HepG2 (cell line): ENCODE results near the gene NXT1.

Source experiments
- CTCF ChIP-seq: sonication (generic); formaldehyde crosslinking; IDR thresholded peaks from 2 replicates; pipeline ENCODE4 v1.5.0; 2020; ENCODE audit warnings: mild to moderate bottlenecking, missing genetic modification reagents, moderate library complexity
- FOSL2 ChIP-seq: sonication (generic); formaldehyde crosslinking; IDR thresholded peaks from 2 replicates; pipeline ENCODE4 v1.4.0; 2020; ENCODE audit warnings: missing genetic modification reagents
- GABPA ChIP-seq, 2 experiments: IDR thresholded peaks; 2 replicates each; pipeline ENCODE4 v1.6.1; 2011 to 2016; ENCODE audit warnings: low read depth in 2 of 2, low read length in 1 of 2, missing biosample characterization in 1 of 2, missing genetic modification characterization in 1 of 2
- MATR3 ChIP-seq: sonication (generic); formaldehyde crosslinking; IDR thresholded peaks from 2 replicates; pipeline ENCODE4 v1.4.0; 2020; ENCODE audit warnings: missing genetic modification reagents
- NFATC3 ChIP-seq: sonication (generic); formaldehyde crosslinking; IDR thresholded peaks from 2 replicates; pipeline ENCODE4 v1.5.1; 2020; ENCODE audit warnings: mild to moderate bottlenecking, missing genetic modification reagents
- NFE2L1 ChIP-seq: sonication (generic); formaldehyde crosslinking; IDR thresholded peaks from 2 replicates; pipeline ENCODE4 v1.4.0; 2020; ENCODE audit warnings: missing genetic modification reagents, mild to moderate bottlenecking, borderline replicate concordance
- SRF ChIP-seq: IDR thresholded peaks from 2 replicates; pipeline ENCODE4 v1.6.1; 2011; ENCODE audit warnings: mild to moderate bottlenecking, low read depth, low read length, moderate library complexity
- STAT5B ChIP-seq: sonication (generic); formaldehyde crosslinking; IDR thresholded peaks from 2 replicates; pipeline ENCODE4 v1.4.0; 2020; ENCODE audit warnings: missing genetic modification reagents
- THAP8 ChIP-seq: sonication (generic); formaldehyde crosslinking; IDR thresholded peaks from 2 replicates; pipeline ENCODE4 v1.5.1; 2020; ENCODE audit warnings: missing genetic modification reagents, mild to moderate bottlenecking, borderline replicate concordance
- ZFX ChIP-seq: sonication (generic); formaldehyde crosslinking; IDR thresholded peaks from 2 replicates; pipeline ENCODE4 v1.4.0; 2020; ENCODE audit warnings: mild to moderate bottlenecking, low read depth, missing genetic modification reagents, moderate library complexity
- TF ChIP-seq, protein P1 (sequence below): sonication (generic); formaldehyde crosslinking; IDR thresholded peaks from 2 replicates; pipeline ENCODE4 v1.4.0; 2020; ENCODE audit warnings: missing genetic modification reagents
- TF ChIP-seq, protein P2 (sequence below): sonication (generic); formaldehyde crosslinking; IDR thresholded peaks from 2 replicates; pipeline ENCODE4 v1.4.0; 2020; ENCODE audit warnings: missing genetic modification reagents

DNA sequence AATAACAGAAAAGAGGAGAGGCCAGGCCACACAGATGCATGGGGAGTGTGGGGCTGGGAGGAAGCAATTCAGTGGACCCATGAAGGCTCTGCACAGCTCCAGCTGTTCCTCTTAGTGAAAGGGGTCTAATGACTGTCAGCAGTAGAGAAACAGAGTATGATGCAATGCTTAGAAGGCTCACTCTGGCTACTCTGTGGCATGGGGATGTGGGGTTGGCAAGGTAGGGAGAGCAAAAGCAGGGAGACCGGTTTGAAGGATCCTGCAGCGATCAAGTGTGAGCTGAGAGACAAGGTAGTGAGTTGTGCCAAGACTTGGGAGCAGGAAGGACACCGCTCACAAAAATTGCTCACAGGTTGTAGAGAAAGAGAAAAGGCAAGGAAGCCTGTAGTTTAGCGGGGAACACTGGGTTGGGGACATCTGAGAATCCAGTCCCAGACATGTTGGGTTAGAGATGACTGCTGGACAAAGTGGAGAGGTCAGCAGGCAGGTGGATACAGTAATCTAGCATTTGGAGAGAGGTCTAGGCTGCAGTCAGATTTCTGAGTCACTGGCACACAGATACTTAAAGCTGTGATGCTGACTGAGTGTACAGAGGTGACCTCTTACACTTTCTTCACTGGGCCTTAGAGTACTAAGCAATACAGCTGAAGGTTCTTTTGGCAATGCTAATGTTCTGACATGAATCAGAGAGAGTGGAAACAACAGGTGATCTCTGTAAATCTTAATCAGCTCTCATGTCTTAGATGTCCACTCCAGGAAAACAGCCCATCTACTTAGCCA is 43.6 kb downstream of the NXT1 start:
- no peak for TF ChIP-seq THAP8 (CRISPR knock-in tag)
- TF ChIP-seq NFATC3 (CRISPR knock-in tag), result no peak
- no peak for TF ChIP-seq NFE2L1 (CRISPR knock-in tag)
- no peak for TF ChIP-seq CTCF (CRISPR knock-in tag)
- TF ChIP-seq MATR3, result no peak
- TF ChIP-seq ZFX (CRISPR knock-in tag), result no peak
- TF ChIP-seq, protein P1, sequence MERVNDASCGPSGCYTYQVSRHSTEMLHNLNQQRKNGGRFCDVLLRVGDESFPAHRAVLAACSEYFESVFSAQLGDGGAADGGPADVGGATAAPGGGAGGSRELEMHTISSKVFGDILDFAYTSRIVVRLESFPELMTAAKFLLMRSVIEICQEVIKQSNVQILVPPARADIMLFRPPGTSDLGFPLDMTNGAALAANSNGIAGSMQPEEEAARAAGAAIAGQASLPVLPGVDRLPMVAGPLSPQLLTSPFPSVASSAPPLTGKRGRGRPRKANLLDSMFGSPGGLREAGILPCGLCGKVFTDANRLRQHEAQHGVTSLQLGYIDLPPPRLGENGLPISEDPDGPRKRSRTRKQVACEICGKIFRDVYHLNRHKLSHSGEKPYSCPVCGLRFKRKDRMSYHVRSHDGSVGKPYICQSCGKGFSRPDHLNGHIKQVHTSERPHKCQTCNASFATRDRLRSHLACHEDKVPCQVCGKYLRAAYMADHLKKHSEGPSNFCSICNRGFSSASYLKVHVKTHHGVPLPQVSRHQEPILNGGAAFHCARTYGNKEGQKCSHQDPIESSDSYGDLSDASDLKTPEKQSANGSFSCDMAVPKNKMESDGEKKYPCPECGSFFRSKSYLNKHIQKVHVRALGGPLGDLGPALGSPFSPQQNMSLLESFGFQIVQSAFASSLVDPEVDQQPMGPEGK (CRISPR knock-in tag), result no peak
- TF ChIP-seq SRF, result no peak
- no peak for TF ChIP-seq STAT5B (CRISPR knock-in tag)
- no peak for TF ChIP-seq FOSL2 (CRISPR knock-in tag)
- TF ChIP-seq GABPA (IDR thresholded peaks at IDR 0.05; ENCODE audit: low read depth, low read length), result no peak
- TF ChIP-seq GABPA (CRISPR knock-in tag; IDR thresholded peaks at IDR 0.05; ENCODE audit: low read depth), result no peak
- TF ChIP-seq, protein P2, sequence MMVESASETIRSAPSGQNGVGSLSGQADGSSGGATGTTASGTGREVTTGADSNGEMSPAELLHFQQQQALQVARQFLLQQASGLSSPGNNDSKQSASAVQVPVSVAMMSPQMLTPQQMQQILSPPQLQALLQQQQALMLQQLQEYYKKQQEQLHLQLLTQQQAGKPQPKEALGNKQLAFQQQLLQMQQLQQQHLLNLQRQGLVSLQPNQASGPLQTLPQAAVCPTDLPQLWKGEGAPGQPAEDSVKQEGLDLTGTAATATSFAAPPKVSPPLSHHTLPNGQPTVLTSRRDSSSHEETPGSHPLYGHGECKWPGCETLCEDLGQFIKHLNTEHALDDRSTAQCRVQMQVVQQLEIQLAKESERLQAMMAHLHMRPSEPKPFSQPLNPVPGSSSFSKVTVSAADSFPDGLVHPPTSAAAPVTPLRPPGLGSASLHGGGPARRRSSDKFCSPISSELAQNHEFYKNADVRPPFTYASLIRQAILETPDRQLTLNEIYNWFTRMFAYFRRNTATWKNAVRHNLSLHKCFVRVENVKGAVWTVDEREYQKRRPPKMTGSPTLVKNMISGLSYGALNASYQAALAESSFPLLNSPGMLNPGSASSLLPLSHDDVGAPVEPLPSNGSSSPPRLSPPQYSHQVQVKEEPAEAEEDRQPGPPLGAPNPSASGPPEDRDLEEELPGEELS (CRISPR knock-in tag), result no peak
